IMR-90 (cell line): ENCODE data around the gene BICD1. TPM values are rescaled to one million over a fixed set of nuclear protein-coding genes. Genes with fewer than 3 reads are reported as not detected.

Experiments used
- ATAC-seq: fragments of 200-7000 bp; cut with Tn5 transposase; 2 replicates; pipeline ENCODE4 v1.9.1; 2020; ENCODE audit warnings: low read depth, mild to moderate bottlenecking, moderate library complexity
- BruUV-seq: library from RNA; stranded (reverse); fragments of 400-500 nt; replicated peaks from 2 replicates; lab custom pipeline; 2021; lab: Mats Ljungman, UMichigan
- CTCF ChIA-PET: fragments of 300-600 bp; formaldehyde crosslinking; extraction: SDS; loops from one replicate; lab custom pipeline; 2021; ENCODE audit warnings: antibody characterized with exemption; lab: Yijun Ruan, JAX
- POLR2A ChIA-PET: fragments of 300-600 bp; sonication (Branson Sonifier 250); formaldehyde crosslinking; loops from one replicate; lab custom pipeline; 2022; ENCODE audit warnings: antibody characterized with exemption; ENCODE audit not compliant: unreplicated experiment; lab: Charles Lee
- DNase-seq: peaks from one replicate; pipeline ENCODE4 v3.0.0; 2013
- H2AFZ ChIP-seq: replicated peaks from 2 replicates; pipeline ENCODE3; 2013; ENCODE audit warnings: low read length, mild to moderate bottlenecking; ENCODE audit not compliant: poor library complexity
- H2AK5ac ChIP-seq: 2 replicates; pipeline ENCODE4 v1.6.1; 2013; ENCODE audit warnings: low read depth, low read length, inconsistent platforms
- H2AK9ac ChIP-seq: replicated peaks from 2 replicates; pipeline ENCODE3; 2013; ENCODE audit warnings: mild to moderate bottlenecking, low read depth, low read length, moderate library complexity; ENCODE audit not compliant: poor library complexity
- H2BK120ac ChIP-seq: 2 replicates; pipeline ENCODE4 v1.6.1; 2013; ENCODE audit warnings: low read depth, low read length, inconsistent platforms
- H2BK15ac ChIP-seq: 3 replicates; pipeline ENCODE4 v1.6.1; 2013; ENCODE audit warnings: low read depth, low read length, inconsistent platforms
- H2BK20ac ChIP-seq: 2 replicates; pipeline ENCODE4 v1.6.1; 2013; ENCODE audit warnings: low read depth, mild to moderate bottlenecking, inconsistent platforms, low read length, moderate library complexity
- H2BK5ac ChIP-seq: 2 replicates; pipeline ENCODE4 v1.6.1; 2013; ENCODE audit warnings: mild to moderate bottlenecking, low read depth, low read length, inconsistent platforms; ENCODE audit not compliant: poor library complexity, severe bottlenecking
- H3K14ac ChIP-seq: replicated peaks from 2 replicates; pipeline ENCODE4 v1.6.1; 2013; ENCODE audit warnings: low read depth, low read length, inconsistent platforms
- H3K18ac ChIP-seq: 2 replicates; pipeline ENCODE4 v1.6.1; 2013; ENCODE audit warnings: low read depth, low read length, control low read depth
- H3K23ac ChIP-seq: 2 replicates; pipeline ENCODE4 v1.6.1; 2013; ENCODE audit warnings: low read depth, low read length, inconsistent platforms
- H3K27ac ChIP-seq: 2 replicates; pipeline ENCODE4 v1.5.1; 2013; ENCODE audit warnings: mild to moderate bottlenecking, control low read depth, low read length; ENCODE audit not compliant: insufficient read depth
- H3K27me3 ChIP-seq: 2 replicates; pipeline ENCODE4 v1.6.1; 2013; ENCODE audit warnings: low read length; ENCODE audit not compliant: control insufficient read depth, insufficient read depth
- H3K36me3 ChIP-seq: 2 replicates; pipeline ENCODE4 v1.6.1; 2013; ENCODE audit warnings: low read length, mixed read lengths; ENCODE audit not compliant: control insufficient read depth, insufficient read depth
- H3K4ac ChIP-seq: 2 replicates; pipeline ENCODE4 v1.6.1; 2013; ENCODE audit warnings: low read depth, low read length, inconsistent platforms
- H3K4me1 ChIP-seq: 2 replicates; pipeline ENCODE4 v1.6.1; 2013; ENCODE audit warnings: low read length, mixed read lengths; ENCODE audit not compliant: control insufficient read depth, insufficient read depth
- H3K4me2 ChIP-seq: 2 replicates; pipeline ENCODE4 v1.6.1; 2013; ENCODE audit warnings: low read depth, mild to moderate bottlenecking, control low read depth, low read length, moderate library complexity
- H3K4me3 ChIP-seq: 2 replicates; pipeline ENCODE4 v1.5.1; 2013; ENCODE audit warnings: low read depth, mild to moderate bottlenecking, control low read depth, low read length, moderate library complexity; ENCODE audit not compliant: insufficient read depth
- H3K56ac ChIP-seq: 2 replicates; pipeline ENCODE4 v1.6.1; 2013; ENCODE audit warnings: low read length, inconsistent platforms; ENCODE audit not compliant: insufficient read depth; ENCODE audit errors: extremely low read depth
- H3K79me1 ChIP-seq, 2 experiments: 2 replicates each; pipeline ENCODE4 v1.6.1; 2013; ENCODE audit warnings: low read length in 2 of 2, inconsistent platforms in 1 of 2, low read depth in 1 of 2
- H3K9ac ChIP-seq: 2 replicates; pipeline ENCODE4 v1.6.1; 2013; ENCODE audit warnings: low read depth, low read length, control low read depth
- H3K9me1 ChIP-seq: 2 replicates; pipeline ENCODE4 v1.6.1; 2013; ENCODE audit warnings: low read length, inconsistent platforms; ENCODE audit not compliant: insufficient read depth
- H3K9me3 ChIP-seq: 2 replicates; pipeline ENCODE4 v1.6.1; 2013; ENCODE audit warnings: low read length; ENCODE audit not compliant: control insufficient read depth, insufficient read depth
- H4K20me1 ChIP-seq: 2 replicates; pipeline ENCODE4 v1.6.1; 2013; ENCODE audit warnings: low read length, inconsistent platforms; ENCODE audit not compliant: insufficient read depth
- H4K5ac ChIP-seq: 2 replicates; pipeline ENCODE4 v1.6.1; 2013; ENCODE audit warnings: mild to moderate bottlenecking, low read depth, low read length, control low read depth
- H4K8ac ChIP-seq, 2 experiments: 2 replicates each; pipeline ENCODE4 v1.6.1; 2013; ENCODE audit warnings: low read depth in 2 of 2, low read length in 2 of 2, control low read depth in 1 of 2, inconsistent platforms in 1 of 2
- H4K91ac ChIP-seq: 2 replicates; pipeline ENCODE4 v1.6.1; 2013; ENCODE audit warnings: low read depth, low read length, inconsistent platforms; ENCODE audit not compliant: insufficient read depth
- CEBPB ChIP-seq: IDR thresholded peaks from 2 replicates; pipeline ENCODE4 v1.6.1; 2012; ENCODE audit warnings: low read depth, low read length, improper control_type of control experiment
- MAFK ChIP-seq: IDR thresholded peaks from 2 replicates; pipeline ENCODE4 v1.6.1; 2012; ENCODE audit warnings: low read depth, low read length, improper control_type of control experiment
- MAZ ChIP-seq: IDR thresholded peaks from 2 replicates; pipeline ENCODE4 v1.6.1; 2012; ENCODE audit warnings: low read depth, mild to moderate bottlenecking, low read length, improper control_type of control experiment, moderate library complexity, borderline replicate concordance
- MXI1 ChIP-seq: IDR thresholded peaks from 2 replicates; pipeline ENCODE4 v1.6.1; 2012; ENCODE audit warnings: low read depth, mild to moderate bottlenecking, low read length, moderate library complexity, borderline replicate concordance
- NFE2L2 ChIP-seq: fragments of 150-350 bp; IDR thresholded peaks from 2 replicates; pipeline ENCODE4 v1.6.1; 2016; ENCODE audit warnings: low read depth, mild to moderate bottlenecking, low read length
- RAD21 ChIP-seq: IDR thresholded peaks from 2 replicates; pipeline ENCODE4 v1.6.1; 2012; ENCODE audit warnings: low read length, improper control_type of control experiment
- RCOR1 ChIP-seq: IDR thresholded peaks from 2 replicates; pipeline ENCODE4 v1.6.1; 2012; ENCODE audit warnings: mild to moderate bottlenecking, low read length, improper control_type of control experiment; ENCODE audit not compliant: insufficient replicate concordance
- RFX5 ChIP-seq: IDR thresholded peaks from 2 replicates; pipeline ENCODE4 v1.8.0; 2012; ENCODE audit warnings: low read depth, mild to moderate bottlenecking, low read length, moderate library complexity
- WGBS, 2 experiments: methylation state at CpG; one replicate each; pipeline versions ENCODE4 v1.1.5 to v1.1.7; 2013; ENCODE audit warnings: missing lambda C conversion rate in 2 of 2; ENCODE audit not compliant: insufficient read length in 1 of 2; ENCODE audit errors: extremely low coverage in 2 of 2; 5-methylcytosine and 5-hydroxymethylcytosine counted together
- dilution Hi-C: fragments of 300-500 bp; cut with HindIII; formaldehyde crosslinking; loops from one replicate; pipeline ENCODE4 v1.14.3; 2018; ENCODE audit warnings: low sequenced_read_pairs; ENCODE audit not compliant: unreplicated experiment
- in situ Hi-C: fragments of 300-500 bp; cut with MboI; formaldehyde crosslinking; loops from 3 replicates; pipeline ENCODE4 v1.14.3; 2019; ENCODE audit warnings: low sequenced_read_pairs, inconsistent platforms, mixed read lengths
- intact Hi-C: fragments of 100-400 bp; cut with micrococcal nuclease; formaldehyde crosslinking; loops from 2 replicates; pipeline ENCODE4 v1.10.0; 2022
- polyA plus RNA-seq, 3 experiments: library from polyadenylated mRNA; depleted of rRNA; stranded (reverse); fragments of >200 nt; gene quantifications; 2 replicates each; pipeline ENCODE4 v1.2.3, GENCODE V29; 2012; ENCODE audit warnings: low replicate concordance in 1 of 3
- total RNA-seq: library from RNA; depleted of rRNA; stranded (reverse); fragments of >200 nt; gene quantifications from 2 replicates; pipeline ENCODE4 v1.2.3, GENCODE V29; 2012
- TF ChIP-seq, protein P1 (sequence below): fragments of 150-350 bp; IDR thresholded peaks from 2 replicates; pipeline ENCODE4 v1.6.1; 2017; ENCODE audit warnings: mild to moderate bottlenecking, antibody characterized with exemption, low read length, low read depth

Gene BICD1
- total and polyA plus RNA-seq, 2 of the 4 experiments (the other 2 are of a cell fraction), result 17.2 to 21.8 TPM

DNA sequence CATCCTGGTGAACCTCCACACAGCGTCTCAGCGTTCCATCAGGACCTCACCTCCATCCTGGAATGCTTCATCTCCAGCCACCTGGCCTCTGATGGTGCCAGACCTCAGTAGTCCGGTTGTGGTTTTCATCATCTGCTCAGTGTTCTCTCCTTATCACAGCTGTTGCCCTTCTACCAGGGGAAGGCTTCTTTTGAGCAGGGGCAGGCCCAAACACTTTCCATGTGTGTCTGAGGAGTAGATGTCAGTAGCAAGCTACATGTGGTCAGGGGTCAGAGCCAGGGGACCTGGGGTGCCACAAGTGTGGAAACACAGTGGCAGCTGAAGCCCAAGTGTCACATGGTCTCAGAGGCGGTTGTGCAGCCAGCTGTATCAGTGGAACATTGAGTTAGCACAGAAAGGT is 262.6 kb downstream of the BICD1 start:
- intact Hi-C loops (loop anchor here (10.0 kb wide), 1 partner anchor 356 kb away; no protein-coding TSS in a partner anchor), in situ Hi-C loops (loop anchor here (25.0 kb wide), 1 partner anchor 1643 kb away; the partner anchor contains the start of gene ALG10), dilution Hi-C loops (no loop called here)
- H4K91ac ChIP-seq, result no peak overlapping the region
- no peak overlapping the region for H2BK120ac ChIP-seq
- no peak overlapping the region for H4K8ac ChIP-seq
- no peak overlapping the region for H3K27ac ChIP-seq
- no peaks in the 10 kb centered on the region for H3K9me1 ChIP-seq
- H3K79me1 ChIP-seq, result no peaks in the 10 kb centered on the region
- H3K4me1 ChIP-seq, result no peaks in the 10 kb centered on the region
- no peak overlapping the region for H3K56ac ChIP-seq
- ChIA-PET POLR2A (no interaction called here), CTCF (no interaction called here)
- ATAC-seq (no peak), DNase-seq (no peak)
- H4K20me1 ChIP-seq, result no peaks in the 10 kb centered on the region
- H3K36me3 ChIP-seq, result peaks cover 5% of the 10 kb centered on the region; the same call in 1 of the 2 replicates
- H2BK15ac ChIP-seq, result no peak overlapping the region
- H2BK20ac ChIP-seq, result no peak overlapping the region
- no peak overlapping the region for H4K5ac ChIP-seq
- 50% methylated on average over 2 of the region's 4 CpGs; no CpG with 5 or more reads in 1 of the 2 experiments for WGBS, 2 experiments
- no peak overlapping the region for H2AFZ ChIP-seq
- H3K4ac ChIP-seq, result no peak overlapping the region
- H3K9ac ChIP-seq, result no peak overlapping the region
- no peak overlapping the region for H3K4me3 ChIP-seq
- H3K23ac ChIP-seq, result no peak overlapping the region
- no peak overlapping the region for H2AK9ac ChIP-seq
- no peaks in the 10 kb centered on the region for H3K27me3 ChIP-seq
- no peak overlapping the region for H2AK5ac ChIP-seq
- no peak overlapping the region for H3K4me2 ChIP-seq
- TF ChIP-seq MAZ, result no peak
- TF ChIP-seq NFE2L2, result no peak
- TF ChIP-seq MXI1, result no peak
- TF ChIP-seq RAD21, result no peak
- TF ChIP-seq MAFK, result no peak
- TF ChIP-seq, protein P1, sequence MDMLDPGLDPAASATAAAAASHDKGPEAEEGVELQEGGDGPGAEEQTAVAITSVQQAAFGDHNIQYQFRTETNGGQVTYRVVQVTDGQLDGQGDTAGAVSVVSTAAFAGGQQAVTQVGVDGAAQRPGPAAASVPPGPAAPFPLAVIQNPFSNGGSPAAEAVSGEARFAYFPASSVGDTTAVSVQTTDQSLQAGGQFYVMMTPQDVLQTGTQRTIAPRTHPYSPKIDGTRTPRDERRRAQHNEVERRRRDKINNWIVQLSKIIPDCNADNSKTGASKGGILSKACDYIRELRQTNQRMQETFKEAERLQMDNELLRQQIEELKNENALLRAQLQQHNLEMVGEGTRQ, result no peak
- TF ChIP-seq CEBPB, result no peak
- TF ChIP-seq RCOR1, result no peak
- no peak for TF ChIP-seq RFX5
- BruUV-seq, result no TSS peak
- no peak overlapping the region for H3K18ac ChIP-seq
- no peaks in the 10 kb centered on the region for H3K9me3 ChIP-seq
- no peak overlapping the region for H2BK5ac ChIP-seq
- H3K14ac ChIP-seq, result no peak overlapping the region
